ENCODE measurements around the gene SPRR4.

GRCh38 chr1:152964536-152964935, 5.9 kb upstream of the SPRR4 start:
- TF ChIP-seq POLR2A (IDR thresholded peaks at IDR 0.05; ENCODE audit: low read depth, low read length) (no peak), HDAC6 (IDR thresholded peaks at IDR 0.05; ENCODE audit: unreplicated experiment) (no peak)

Measured in GM12878 (cell line).